ENCODE data around the gene TNS1.

TNS1 gene

GRCh38 chr2:217909156-217909820 lies 93.5 kb downstream of the TNS1 start:
- no peak for DNase-seq

GRCh38 chr2:217908544-217908943 lies 94.3 kb downstream of the TNS1 start:
- no peak for DNase-seq

GRCh38 chr2:217907266-217907665 lies 95.5 kb downstream of the TNS1 start:
- DNase-seq, result no peak

- no peak for DNase-seq
These were observed 96.0 kb downstream of the TNS1 start for GRCh38 chr2:217906798-217907197.

GRCh38 chr2:217905896-217906295 lies 96.9 kb downstream of the TNS1 start:
- no peak for DNase-seq

GRCh38 chr2:217905395-217905794 lies 97.4 kb downstream of the TNS1 start:
- no peak for DNase-seq

- DNase-seq, result no peak
These were observed 98.2 kb downstream of the TNS1 start for GRCh38 chr2:217904614-217904965.

GRCh38 chr2:217903859-217904613 lies 98.8 kb downstream of the TNS1 start:
- peak; percentile 59 for DNase-seq

- no peak for DNase-seq
These were observed 99.5 kb downstream of the TNS1 start for GRCh38 chr2:217903142-217903858.

GRCh38 chr2:217902379-217903141 lies 100.2 kb downstream of the TNS1 start:
- DNase-seq, result no peak

GRCh38 chr2:217901835-217902378 lies 100.9 kb downstream of the TNS1 start:
- no peak for DNase-seq

GRCh38 chr2:217901400-217901799 lies 101.4 kb downstream of the TNS1 start:
- DNase-seq, result no peak

- no peak for DNase-seq
These were observed 101.9 kb downstream of the TNS1 start for GRCh38 chr2:217900780-217901360.

- no peak for DNase-seq
These were observed 102.6 kb downstream of the TNS1 start for GRCh38 chr2:217900010-217900779.

- peak; percentile 68 for DNase-seq
These were observed 103.4 kb downstream of the TNS1 start for GRCh38 chr2:217899231-217900009.

GRCh38 chr2:217897816-217898806 lies 104.7 kb downstream of the TNS1 start:
- no peak for DNase-seq

- no peak for DNase-seq
These were observed 105.6 kb downstream of the TNS1 start for GRCh38 chr2:217897091-217897715.

- DNase-seq, result no peak
These were observed 107.6 kb downstream of the TNS1 start for GRCh38 chr2:217895070-217895635.

GRCh38 chr2:217893440-217893839 lies 109.4 kb downstream of the TNS1 start:
- no peak for DNase-seq
